Activated naive CD8-positive, alpha-beta T cell treated with anti-CD3 and anti-CD28 coated beads, Interleukin-2, amount 10 ng/mL, durations not matched to agents 7 days and 5 days (primary cell): ENCODE measurements around the gene PPM1L. TPM values are rescaled to one million over a fixed set of nuclear protein-coding genes. Genes with fewer than 3 reads are reported as not detected.

Experiments used
- ATAC-seq: fragments of 150-1000 bp; cut with Tn5 transposase; one replicate; pipeline ENCODE4 v1.10.0; 2021; ENCODE audit warnings: low read depth, moderate library complexity
- POLR2A ChIA-PET: fragments of 350-600 bp; sonication (Branson Sonifier 250); formaldehyde crosslinking; loops from one replicate; lab custom pipeline; 2021; ENCODE audit warnings: antibody characterized with exemption; lab: Charles Lee
- DNase-seq: peaks from one replicate; pipeline ENCODE4 v3.0.0; 2021
- H3K27ac Mint-ChIP-seq: one replicate; pipeline ENCODE4 v1.8.0; 2022; ENCODE audit warnings: mild to moderate bottlenecking, mixed read lengths
- H3K27me3 Mint-ChIP-seq: one replicate; pipeline ENCODE4 v1.8.0; 2022; ENCODE audit warnings: mild to moderate bottlenecking, moderate library complexity, mixed read lengths
- H3K36me3 Mint-ChIP-seq: one replicate; pipeline ENCODE4 v1.8.0; 2021; ENCODE audit warnings: mild to moderate bottlenecking, mixed read lengths
- H3K4me1 Mint-ChIP-seq: one replicate; pipeline ENCODE4 v1.8.0; 2021; ENCODE audit warnings: mixed read lengths
- H3K4me3 Mint-ChIP-seq: one replicate; pipeline ENCODE4 v1.8.0; 2022; ENCODE audit warnings: mild to moderate bottlenecking, moderate library complexity, mixed read lengths
- H3K9me3 Mint-ChIP-seq: one replicate; pipeline ENCODE4 v1.8.0; 2021; ENCODE audit warnings: mixed read lengths
- total RNA-seq, 2 experiments: library from RNA; stranded (reverse); gene quantifications; one replicate each; pipeline ENCODE4 v1.2.3, GENCODE V29; 2021

PPM1L gene
- total RNA-seq, 2 experiments from 2014 or later, result 3.8 to 4.6 TPM

GRCh38 chr3:161073181-161073580, 317.1 kb downstream of the PPM1L start:
- Mint-ChIP-seq H3K27me3 (no peaks in the 10 kb centered on the region), H3K9me3 (peaks cover 1% of the 10 kb centered on the region), H3K36me3 (peaks cover 28% of the 10 kb centered on the region), H3K27ac (peak overlapping the region; percentile 86), H3K4me3 (peak overlapping the region; percentile 43), H3K4me1 (peaks cover 64% of the 10 kb centered on the region)
- DNase-seq (no peak), ATAC-seq (no peak)
- POLR2A ChIA-PET, result interaction anchor here (0.7 to 1.1 kb wide), 3 partner anchors 38 to 49 kb away, joined by 3 to 5 read pairs (median 3); no protein-coding TSS in a partner anchor

GRCh38 chr3:161081633-161082032, 325.6 kb downstream of the PPM1L start:
- Mint-ChIP-seq H3K4me3 (peak overlapping the region; percentile 67), H3K9me3 (no peaks in the 10 kb centered on the region), H3K4me1 (peaks cover 40% of the 10 kb centered on the region), H3K36me3 (peaks cover 50% of the 10 kb centered on the region), H3K27me3 (no peaks in the 10 kb centered on the region), H3K27ac (peak overlapping the region; percentile 84)
- POLR2A ChIA-PET, result no interaction called here
- ATAC-seq (peak; percentile 78), DNase-seq (no peak)

- POLR2A ChIA-PET, result interaction anchor here (0.7 kb wide), 1 partner anchor 101 kb away, joined by 3 read pairs; no protein-coding TSS in a partner anchor
- Mint-ChIP-seq H3K27ac (peak overlapping the region; percentile 84), H3K4me1 (peaks cover 37% of the 10 kb centered on the region), H3K36me3 (peaks cover 48% of the 10 kb centered on the region), H3K9me3 (no peaks in the 10 kb centered on the region), H3K4me3 (peak overlapping the region; percentile 67), H3K27me3 (no peaks in the 10 kb centered on the region)
- no peak for DNase-seq
- peak; percentile 24 for ATAC-seq
These were observed 326.0 kb downstream of the PPM1L start for GRCh38 chr3:161082063-161082462.

- Mint-ChIP-seq H3K4me3 (no peak overlapping the region), H3K4me1 (peaks cover 31% of the 10 kb centered on the region), H3K27ac (no peak overlapping the region), H3K27me3 (no peaks in the 10 kb centered on the region), H3K9me3 (no peaks in the 10 kb centered on the region), H3K36me3 (peaks cover 52% of the 10 kb centered on the region)
- DNase-seq (no peak), ATAC-seq (no peak)
- POLR2A ChIA-PET, result no interaction called here
These were observed 327.1 kb downstream of the PPM1L start for GRCh38 chr3:161083131-161083530.

- POLR2A ChIA-PET, result no interaction called here
- no peak for ATAC-seq
These were observed 328.2 kb downstream of the PPM1L start for GRCh38 chr3:161084277-161084676.

GRCh38 chr3:161093895-161094294, 337.9 kb downstream of the PPM1L start:
- no peak overlapping the region for H3K4me3 Mint-ChIP-seq
- no peaks in the 10 kb centered on the region for H3K27me3 Mint-ChIP-seq
- POLR2A ChIA-PET, result no interaction called here
- peaks cover 8% of the 10 kb centered on the region for H3K4me1 Mint-ChIP-seq
- ATAC-seq, result no peak
- H3K36me3 Mint-ChIP-seq, result peaks cover 28% of the 10 kb centered on the region
- DNase-seq, result no peak
- no peaks in the 10 kb centered on the region for H3K9me3 Mint-ChIP-seq
- no peak overlapping the region for H3K27ac Mint-ChIP-seq

More at GRCh38 chr3:161084277-161084676, 328.2 kb downstream of the PPM1L start:
- no peak overlapping the region for H3K27ac Mint-ChIP-seq
- H3K9me3 Mint-ChIP-seq, result no peaks in the 10 kb centered on the region
- no peaks in the 10 kb centered on the region for H3K27me3 Mint-ChIP-seq
- peaks cover 58% of the 10 kb centered on the region for H3K36me3 Mint-ChIP-seq
- H3K4me3 Mint-ChIP-seq, result no peak overlapping the region
- no peak for DNase-seq
- peaks cover 26% of the 10 kb centered on the region for H3K4me1 Mint-ChIP-seq

GRCh38 chr3:161096771-161097367, 340.8 kb downstream of the PPM1L start:
- POLR2A ChIA-PET, result no interaction called here
- H3K4me1 Mint-ChIP-seq, result peaks cover 10% of the 10 kb centered on the region
- H3K27ac Mint-ChIP-seq, result no peak overlapping the region
- DNase-seq (no peak), ATAC-seq (peak; percentile 52)
- H3K4me3 Mint-ChIP-seq, result no peak overlapping the region
- H3K9me3 Mint-ChIP-seq, result no peaks in the 10 kb centered on the region
- H3K36me3 Mint-ChIP-seq, result peaks cover 30% of the 10 kb centered on the region
- H3K27me3 Mint-ChIP-seq, result no peaks in the 10 kb centered on the region

GRCh38 chr3:161100994-161101393, 345.0 kb downstream of the PPM1L start:
- Mint-ChIP-seq H3K36me3 (peaks cover 35% of the 10 kb centered on the region), H3K9me3 (no peaks in the 10 kb centered on the region), H3K4me1 (peaks cover 26% of the 10 kb centered on the region), H3K4me3 (no peak overlapping the region), H3K27ac (no peak overlapping the region), H3K27me3 (no peaks in the 10 kb centered on the region)
- ATAC-seq (no peak), DNase-seq (no peak)
- POLR2A ChIA-PET, result no interaction called here

GRCh38 chr3:161101609-161102008, 345.6 kb downstream of the PPM1L start:
- H3K27ac Mint-ChIP-seq, result no peak overlapping the region
- no peaks in the 10 kb centered on the region for H3K27me3 Mint-ChIP-seq
- no peaks in the 10 kb centered on the region for H3K9me3 Mint-ChIP-seq
- H3K36me3 Mint-ChIP-seq, result peaks cover 35% of the 10 kb centered on the region
- ATAC-seq (no peak), DNase-seq (no peak)
- POLR2A ChIA-PET, result interaction anchor here (1.5 kb wide), 1 partner anchor 32 kb away, joined by 4 read pairs; no protein-coding TSS in a partner anchor
- H3K4me3 Mint-ChIP-seq, result peak overlapping the region; percentile 13
- peaks cover 25% of the 10 kb centered on the region for H3K4me1 Mint-ChIP-seq

- DNase-seq, result no peak
- no peaks in the 10 kb centered on the region for H3K27me3 Mint-ChIP-seq
- ATAC-seq, result no peak
- POLR2A ChIA-PET, result interaction anchor here (1.5 kb wide), 1 partner anchor 14 kb away, joined by 6 read pairs; no protein-coding TSS in a partner anchor
- H3K4me1 Mint-ChIP-seq, result peaks cover 33% of the 10 kb centered on the region
- peak overlapping the region; percentile 73 for H3K27ac Mint-ChIP-seq
- H3K4me3 Mint-ChIP-seq, result peak overlapping the region; percentile 89
- H3K9me3 Mint-ChIP-seq, result no peaks in the 10 kb centered on the region
- H3K36me3 Mint-ChIP-seq, result peaks cover 35% of the 10 kb centered on the region
These were observed 347.9 kb downstream of the PPM1L start for GRCh38 chr3:161103776-161104385.

GRCh38 chr3:161104561-161105551, 348.8 kb downstream of the PPM1L start, which contains the start of gene B3GALNT1:
Gene B3GALNT1 (minus strand): TSS chr3:161105349. CDS start chr3:161086754, 18,595 bp downstream.
- no peaks in the 10 kb centered on the region for H3K9me3 Mint-ChIP-seq
- H3K4me1 Mint-ChIP-seq, result peaks cover 33% of the 10 kb centered on the region
- H3K36me3 Mint-ChIP-seq, result peaks cover 26% of the 10 kb centered on the region
- peak within 1 kb of the TSS; percentile 89 for H3K4me3 Mint-ChIP-seq
- ATAC-seq, result peak; percentile 81
- peak within 1 kb of the TSS; percentile 73 for H3K27ac Mint-ChIP-seq
- POLR2A ChIA-PET, result interaction anchor here (0.8 to 1.5 kb wide), 8 partner anchors 15 to 149 kb away, joined by 3 to 6 read pairs (median 5); no protein-coding TSS in a partner anchor
- peak; percentile 78 for DNase-seq
- H3K27me3 Mint-ChIP-seq, result peaks cover 4% of the 10 kb centered on the region

- ATAC-seq (no peak), DNase-seq (no peak)
- Mint-ChIP-seq H3K4me3 (no peak overlapping the region), H3K4me1 (peaks cover 29% of the 10 kb centered on the region), H3K9me3 (no peaks in the 10 kb centered on the region), H3K36me3 (peaks cover 13% of the 10 kb centered on the region), H3K27ac (no peak overlapping the region), H3K27me3 (peaks cover 14% of the 10 kb centered on the region)
- POLR2A ChIA-PET, result no interaction called here
These were observed 351.3 kb downstream of the PPM1L start for GRCh38 chr3:161107311-161107710.

- POLR2A ChIA-PET, result no interaction called here
- peaks cover 2% of the 10 kb centered on the region for H3K36me3 Mint-ChIP-seq
- H3K4me3 Mint-ChIP-seq, result no peak overlapping the region
- H3K27me3 Mint-ChIP-seq, result peaks cover 14% of the 10 kb centered on the region
- H3K27ac Mint-ChIP-seq, result no peak overlapping the region
- DNase-seq (no peak), ATAC-seq (no peak)
- H3K9me3 Mint-ChIP-seq, result no peaks in the 10 kb centered on the region
- H3K4me1 Mint-ChIP-seq, result peaks cover 24% of the 10 kb centered on the region
These were observed 352.8 kb downstream of the PPM1L start for GRCh38 chr3:161108840-161109239.
